ENCODE results near the gene ELOVL7. TPM values are rescaled to one million over a fixed set of nuclear protein-coding genes. Genes with fewer than 3 reads are reported as not detected.

Gene ELOVL7
- total RNA-seq, 4 donors from 2014 or later = 2.4 to 13.1 (median 4.4) TPM

DNA sequence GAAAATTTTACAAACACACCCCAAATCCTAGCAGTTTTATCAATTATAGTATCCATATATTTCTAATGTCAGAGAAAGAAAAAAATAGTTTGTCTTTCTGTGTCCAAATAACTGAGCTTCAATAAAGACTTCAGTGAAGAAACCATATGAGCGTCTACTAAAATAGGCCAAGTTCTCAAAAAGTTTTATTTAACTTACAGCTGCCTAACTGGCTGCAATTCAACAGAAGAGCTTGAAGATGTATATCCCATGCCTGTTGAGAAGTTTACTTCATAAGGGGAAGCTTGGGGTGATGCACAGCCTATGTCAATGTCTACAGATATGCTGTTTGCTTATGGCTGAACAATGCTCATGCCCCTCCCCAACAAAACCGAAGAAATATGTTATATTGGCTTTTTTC lies 43.7 kb upstream of the ELOVL7 start:
- H3K36me3 ChIP-seq = peaks cover 0 to 23% of the 10 kb centered on the region in 2 donors
- WGBS, 2 donors (ENCODE audit: low coverage in 1 of 2) = 73 to 87% methylated on average over 2 of the region's 2 CpGs
- no peak for ATAC-seq

DNA sequence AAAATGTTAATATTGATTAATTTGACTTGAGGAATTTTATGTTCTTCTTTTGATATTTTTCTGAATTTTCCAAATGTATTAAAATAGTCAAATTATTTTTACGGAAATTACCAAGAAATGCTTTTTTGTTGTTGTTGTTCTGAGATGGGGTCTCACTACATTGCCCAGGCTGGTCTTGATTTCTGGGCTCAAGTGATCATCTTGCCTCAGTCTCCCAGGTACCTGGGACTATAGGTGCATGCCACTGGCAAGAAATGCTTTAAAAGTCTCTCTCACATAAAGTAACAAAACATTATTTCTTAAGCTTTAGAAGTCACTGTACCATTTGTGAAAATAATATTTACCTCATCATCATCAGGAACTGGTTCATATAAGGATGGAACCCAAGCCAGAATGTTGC lies 43.0 kb upstream of the ELOVL7 start:
- Histone ChIP-seq H3K36me3 (peaks cover 0 to 18% of the 10 kb centered on the region in 2 donors), H3K9me3 (no peaks in the 10 kb centered on the region), H3K4me1 (no peaks in the 10 kb centered on the region), H3K27me3 (no peaks in the 10 kb centered on the region), H3K27ac (no peak overlapping the region), H3K4me3 (no peak overlapping the region)
- TF ChIP-seq, protein P1, sequence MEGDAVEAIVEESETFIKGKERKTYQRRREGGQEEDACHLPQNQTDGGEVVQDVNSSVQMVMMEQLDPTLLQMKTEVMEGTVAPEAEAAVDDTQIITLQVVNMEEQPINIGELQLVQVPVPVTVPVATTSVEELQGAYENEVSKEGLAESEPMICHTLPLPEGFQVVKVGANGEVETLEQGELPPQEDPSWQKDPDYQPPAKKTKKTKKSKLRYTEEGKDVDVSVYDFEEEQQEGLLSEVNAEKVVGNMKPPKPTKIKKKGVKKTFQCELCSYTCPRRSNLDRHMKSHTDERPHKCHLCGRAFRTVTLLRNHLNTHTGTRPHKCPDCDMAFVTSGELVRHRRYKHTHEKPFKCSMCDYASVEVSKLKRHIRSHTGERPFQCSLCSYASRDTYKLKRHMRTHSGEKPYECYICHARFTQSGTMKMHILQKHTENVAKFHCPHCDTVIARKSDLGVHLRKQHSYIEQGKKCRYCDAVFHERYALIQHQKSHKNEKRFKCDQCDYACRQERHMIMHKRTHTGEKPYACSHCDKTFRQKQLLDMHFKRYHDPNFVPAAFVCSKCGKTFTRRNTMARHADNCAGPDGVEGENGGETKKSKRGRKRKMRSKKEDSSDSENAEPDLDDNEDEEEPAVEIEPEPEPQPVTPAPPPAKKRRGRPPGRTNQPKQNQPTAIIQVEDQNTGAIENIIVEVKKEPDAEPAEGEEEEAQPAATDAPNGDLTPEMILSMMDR (IDR thresholded peaks at IDR 0.05) = no peak
- no peak for TF ChIP-seq POLR2A (IDR thresholded peaks at IDR 0.05)
- no peak for TF ChIP-seq EP300 (IDR thresholded peaks at IDR 0.05)
- TF ChIP-seq POLR2AphosphoS5 (IDR thresholded peaks at IDR 0.05) = no peak
- 93 to 100% methylated on average over 1 of the region's 1 CpG for WGBS, 2 donors (ENCODE audit: low coverage in 1 of 2)
- no peak for ATAC-seq

More for the DNA sequence above, 43.7 kb upstream of the ELOVL7 start:
- no peak overlapping the region for H3K4me3 ChIP-seq
- H3K27me3 ChIP-seq = no peaks in the 10 kb centered on the region
- no peaks in the 10 kb centered on the region for H3K9me3 ChIP-seq
- H3K27ac ChIP-seq = no peak overlapping the region
- TF ChIP-seq, protein P1 (IDR thresholded peaks at IDR 0.05) = no peak
- TF ChIP-seq POLR2A (IDR thresholded peaks at IDR 0.05) (no peak), EP300 (IDR thresholded peaks at IDR 0.05) (no peak), POLR2AphosphoS5 (IDR thresholded peaks at IDR 0.05) (no peak)
- H3K4me1 ChIP-seq = no peaks in the 10 kb centered on the region

DNA sequence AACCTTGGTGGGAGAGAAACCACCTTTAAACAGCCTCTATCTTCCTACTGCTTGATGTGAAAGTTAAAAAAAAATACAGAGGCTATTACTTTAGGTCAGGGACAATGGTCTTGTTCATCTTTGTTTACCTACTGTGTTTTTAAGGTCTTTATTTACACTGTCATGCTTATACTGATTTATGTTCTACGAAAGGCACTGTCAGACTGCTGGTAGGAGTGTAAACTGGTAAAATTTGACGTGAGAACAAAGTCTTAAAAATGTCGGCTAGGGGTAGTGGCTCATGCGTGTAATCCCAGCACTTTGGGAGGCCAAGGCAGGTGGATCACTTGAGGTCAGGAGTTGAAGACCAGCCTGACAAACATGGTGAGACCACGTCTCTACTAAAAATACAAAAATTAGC lies 42.1 kb upstream of the ELOVL7 start:
- Histone ChIP-seq H3K4me1 (no peaks in the 10 kb centered on the region), H3K27ac (no peak overlapping the region), H3K9me3 (no peaks in the 10 kb centered on the region), H3K4me3 (no peak overlapping the region), H3K27me3 (no peaks in the 10 kb centered on the region), H3K36me3 (peaks cover 0 to 26% of the 10 kb centered on the region in 2 donors)
- WGBS, 2 donors (ENCODE audit: low coverage in 1 of 2) = 76 to 81% methylated on average over 5 of the region's 5 CpGs
- TF ChIP-seq, protein P1 (IDR thresholded peaks at IDR 0.05) = no peak
- no peak for TF ChIP-seq POLR2A (IDR thresholded peaks at IDR 0.05)
- no peak for TF ChIP-seq EP300 (IDR thresholded peaks at IDR 0.05)
- TF ChIP-seq POLR2AphosphoS5 (IDR thresholded peaks at IDR 0.05) = no peak
- no peak for ATAC-seq

DNA sequence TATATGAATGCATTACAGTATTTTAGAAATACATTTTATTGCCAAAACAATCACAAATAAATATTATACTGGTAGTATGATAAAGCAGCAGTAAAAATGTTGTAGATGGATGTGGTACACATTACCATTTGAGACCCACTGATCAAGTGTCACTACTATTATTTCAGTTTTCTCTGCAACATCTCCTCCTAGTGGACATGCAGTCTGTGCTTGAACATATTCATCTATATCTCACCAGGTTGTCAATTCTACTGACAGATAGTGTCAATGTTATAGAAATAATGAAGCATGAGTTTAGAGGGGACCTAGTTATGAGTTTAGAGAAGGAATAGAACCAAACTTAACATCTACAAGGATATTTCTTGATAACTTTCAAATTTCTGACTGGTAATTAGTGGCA lies 39.2 kb upstream of the ELOVL7 start:
- no peak overlapping the region for H3K4me3 ChIP-seq
- no peak overlapping the region for H3K27ac ChIP-seq
- TF ChIP-seq, protein P1 (IDR thresholded peaks at IDR 0.05) = no peak
- TF ChIP-seq EP300 (IDR thresholded peaks at IDR 0.05) (no peak), POLR2A (IDR thresholded peaks at IDR 0.05) (no peak), POLR2AphosphoS5 (IDR thresholded peaks at IDR 0.05) (no peak)
- no peaks in the 10 kb centered on the region for H3K4me1 ChIP-seq
- ATAC-seq = no peak
- no peaks in the 10 kb centered on the region for H3K9me3 ChIP-seq
- peaks cover 0 to 20% of the 10 kb centered on the region in 2 donors for H3K36me3 ChIP-seq
- H3K27me3 ChIP-seq = no peaks in the 10 kb centered on the region

GRCh38 chr5:60872892-60873291 lies 28.8 kb upstream of the ELOVL7 start:
- Histone ChIP-seq H3K4me3 (no peak overlapping the region), H3K36me3 (peaks cover 0 to 21% of the 10 kb centered on the region in 2 donors), H3K27ac (no peak overlapping the region), H3K9me3 (peaks cover 0 to 20% (median 0%) of the 10 kb centered on the region in 3 donors), H3K4me1 (no peaks in the 10 kb centered on the region), H3K27me3 (no peaks in the 10 kb centered on the region)
- TF ChIP-seq POLR2AphosphoS5 (IDR thresholded peaks at IDR 0.05) (no peak), EP300 (IDR thresholded peaks at IDR 0.05) (no peak), POLR2A (IDR thresholded peaks at IDR 0.05) (no peak)
- TF ChIP-seq, protein P1 (IDR thresholded peaks at IDR 0.05) = no peak
- ATAC-seq = no peak
